Smooth muscle cell (in vitro differentiated cells): ENCODE results near the gene UBE2M. TPM values are rescaled to one million over a fixed set of nuclear protein-coding genes. Genes with fewer than 3 reads are reported as not detected.

Experiments used
- DNase-seq: peaks from one replicate; lab custom pipeline; 2025; ENCODE audit not compliant: unreplicated experiment; lab: John Stamatoyannopoulos, UW
- H2AFZ ChIP-seq: fragments of 200-600 bp; sonication (generic); 2 replicates; pipeline ENCODE4 v1.6.0; 2016; ENCODE audit warnings: antibody characterized with exemption, low read depth, mild to moderate bottlenecking
- H3F3A ChIP-seq: fragments of 200-600 bp; sonication (generic); 2 replicates; pipeline ENCODE4 v1.6.0; 2017; ENCODE audit warnings: antibody characterized with exemption, low read depth
- H3K27ac ChIP-seq: fragments of 200-600 bp; sonication (generic); 2 replicates; pipeline ENCODE4 v1.5.1; 2016; ENCODE audit warnings: low read depth, mild to moderate bottlenecking
- H3K27me3 ChIP-seq: fragments of 200-600 bp; sonication (generic); 2 replicates; pipeline ENCODE4 v1.6.1; 2016; ENCODE audit warnings: low read depth, mild to moderate bottlenecking
- H3K36me3 ChIP-seq: fragments of 200-600 bp; sonication (generic); 2 replicates; pipeline ENCODE4 v1.5.1; 2016; ENCODE audit warnings: low read depth
- H3K4me1 ChIP-seq: fragments of 200-600 bp; sonication (generic); 2 replicates; pipeline ENCODE4 v1.5.1; 2016; ENCODE audit warnings: low read depth
- H3K4me2 ChIP-seq: fragments of 200-600 bp; sonication (generic); 2 replicates; pipeline ENCODE4 v1.6.0; 2016; ENCODE audit warnings: mild to moderate bottlenecking
- H3K4me3 ChIP-seq: fragments of 200-600 bp; sonication (generic); 2 replicates; pipeline ENCODE4 v1.5.1; 2016; ENCODE audit warnings: mild to moderate bottlenecking
- H3K79me2 ChIP-seq: fragments of 200-600 bp; sonication (generic); 2 replicates; pipeline ENCODE4 v1.6.0; 2016; ENCODE audit warnings: low read depth, mild to moderate bottlenecking
- H3K9ac ChIP-seq: fragments of 200-600 bp; sonication (generic); 2 replicates; pipeline ENCODE4 v1.6.0; 2016; ENCODE audit warnings: low read depth
- H3K9me3 ChIP-seq: fragments of 200-600 bp; sonication (generic); replicated peaks from 2 replicates; pipeline ENCODE4 v1.5.1; 2016; ENCODE audit warnings: low read depth
- H4K20me1 ChIP-seq: fragments of 200-600 bp; sonication (generic); 2 replicates; pipeline ENCODE4 v1.6.0; 2016; ENCODE audit warnings: low read depth
- WGBS: methylation state at CpG from one replicate; pipeline ENCODE4 v1.1.7; 2016; ENCODE audit warnings: low lambda C conversion rate; 5-methylcytosine and 5-hydroxymethylcytosine counted together
- polyA plus RNA-seq: library from polyadenylated mRNA; unstranded; fragments of >200 nt; fragmentation: Nextera tagmentation; extraction: Ambion mirVana; gene quantifications from 2 replicates; pipeline ENCODE4 v1.2.1, GENCODE V29; 2016
- total RNA-seq: library from RNA; depleted of rRNA; stranded (reverse); fragments of >200 nt; gene quantifications from 2 replicates; pipeline ENCODE4 v1.2.3, GENCODE V29; 2014
- TF ChIP-seq, protein P1 (sequence below): fragments of 200-600 bp; sonication (generic); IDR thresholded peaks from 2 replicates; pipeline ENCODE4 v1.5.1; 2017; ENCODE audit warnings: borderline replicate concordance, mild to moderate bottlenecking, antibody characterized with exemption; ENCODE audit not compliant: insufficient read depth, poor library complexity, severe bottlenecking

The UBE2M gene
- total and polyA plus RNA-seq, 2 experiments from 2014 or later = 45.9 to 118 TPM

- peak; percentile 96 for DNase-seq
- H3K27me3 ChIP-seq = no peaks in the 10 kb centered on the region
- WGBS = under 1% methylated on average over 58 of the region's 87 CpGs
- TF ChIP-seq, protein P1, sequence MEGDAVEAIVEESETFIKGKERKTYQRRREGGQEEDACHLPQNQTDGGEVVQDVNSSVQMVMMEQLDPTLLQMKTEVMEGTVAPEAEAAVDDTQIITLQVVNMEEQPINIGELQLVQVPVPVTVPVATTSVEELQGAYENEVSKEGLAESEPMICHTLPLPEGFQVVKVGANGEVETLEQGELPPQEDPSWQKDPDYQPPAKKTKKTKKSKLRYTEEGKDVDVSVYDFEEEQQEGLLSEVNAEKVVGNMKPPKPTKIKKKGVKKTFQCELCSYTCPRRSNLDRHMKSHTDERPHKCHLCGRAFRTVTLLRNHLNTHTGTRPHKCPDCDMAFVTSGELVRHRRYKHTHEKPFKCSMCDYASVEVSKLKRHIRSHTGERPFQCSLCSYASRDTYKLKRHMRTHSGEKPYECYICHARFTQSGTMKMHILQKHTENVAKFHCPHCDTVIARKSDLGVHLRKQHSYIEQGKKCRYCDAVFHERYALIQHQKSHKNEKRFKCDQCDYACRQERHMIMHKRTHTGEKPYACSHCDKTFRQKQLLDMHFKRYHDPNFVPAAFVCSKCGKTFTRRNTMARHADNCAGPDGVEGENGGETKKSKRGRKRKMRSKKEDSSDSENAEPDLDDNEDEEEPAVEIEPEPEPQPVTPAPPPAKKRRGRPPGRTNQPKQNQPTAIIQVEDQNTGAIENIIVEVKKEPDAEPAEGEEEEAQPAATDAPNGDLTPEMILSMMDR = peak; percentile 97
- H3K9ac ChIP-seq = peak within 1 kb of the TSS; percentile 85
- H3K9me3 ChIP-seq = no peaks in the 10 kb centered on the region
- peak within 1 kb of the TSS; percentile 64 for H2AFZ ChIP-seq
- H4K20me1 ChIP-seq = peaks cover 4% of the 10 kb centered on the region
- H3K27ac ChIP-seq = peak within 1 kb of the TSS; percentile 82
- H3K4me3 ChIP-seq = peak within 1 kb of the TSS; percentile 65
- H3K79me2 ChIP-seq = peaks cover 42% of the 10 kb centered on the region
- peaks cover 10% of the 10 kb centered on the region for H3K4me1 ChIP-seq
- H3K36me3 ChIP-seq = no peaks in the 10 kb centered on the region
- no peaks in the 10 kb centered on the region for H3F3A ChIP-seq
- peak within 1 kb of the TSS; percentile 90 for H3K4me2 ChIP-seq
Measured at GRCh38 chr19:58519355-58520256, 38.8 kb downstream of the UBE2M start, which contains the start of gene ZBTB45. ZBTB45 (minus strand) TSS chr19:58519810; CDS start chr19:58517673, 2,137 bp downstream.

- H3K4me2 ChIP-seq = peak overlapping the region; percentile 90
- TF ChIP-seq, protein P1 = peak; percentile 54
- peaks cover 4% of the 10 kb centered on the region for H4K20me1 ChIP-seq
- WGBS = under 1% methylated on average over 14 of the region's 14 CpGs
- H3K9me3 ChIP-seq = no peaks in the 10 kb centered on the region
- H3K4me3 ChIP-seq = peak overlapping the region; percentile 65
- no peaks in the 10 kb centered on the region for H3K27me3 ChIP-seq
- peak overlapping the region; percentile 85 for H3K9ac ChIP-seq
- H2AFZ ChIP-seq = peak overlapping the region; percentile 64
- H3K4me1 ChIP-seq = peaks cover 10% of the 10 kb centered on the region
- H3K36me3 ChIP-seq = no peaks in the 10 kb centered on the region
- peak; percentile 52 for DNase-seq
- peak overlapping the region; percentile 82 for H3K27ac ChIP-seq
- H3F3A ChIP-seq = no peaks in the 10 kb centered on the region
- peaks cover 46% of the 10 kb centered on the region for H3K79me2 ChIP-seq
Measured at GRCh38 chr19:58519087-58519354, 39.4 kb downstream of the UBE2M start.

- no peak overlapping the region for H2AFZ ChIP-seq
- H3K27me3 ChIP-seq = no peaks in the 10 kb centered on the region
- H3K9me3 ChIP-seq = no peaks in the 10 kb centered on the region
- peak overlapping the region; percentile 85 for H3K9ac ChIP-seq
- peaks cover 46% of the 10 kb centered on the region for H3K79me2 ChIP-seq
- WGBS = 30% methylated on average over 22 of the region's 22 CpGs
- H4K20me1 ChIP-seq = peaks cover 4% of the 10 kb centered on the region
- no peak for DNase-seq
- peak overlapping the region; percentile 82 for H3K27ac ChIP-seq
- peaks cover 10% of the 10 kb centered on the region for H3K4me1 ChIP-seq
- no peaks in the 10 kb centered on the region for H3F3A ChIP-seq
- peak overlapping the region; percentile 90 for H3K4me2 ChIP-seq
- no peaks in the 10 kb centered on the region for H3K36me3 ChIP-seq
- H3K4me3 ChIP-seq = peak overlapping the region; percentile 65
- TF ChIP-seq, protein P1 = no peak
Measured at GRCh38 chr19:58518256-58519086, 39.9 kb downstream of the UBE2M start.
